ENCODE data around the gene FSTL4. TPM values are rescaled to one million over a fixed set of nuclear protein-coding genes. Genes with fewer than 3 reads are reported as not detected.

Gene FSTL4
- total and polyA plus RNA-seq, 2 experiments from 2014 or later, result 0.47 to 0.74 TPM

- no peak overlapping the region for H3K27ac ChIP-seq
- H3K4me2 ChIP-seq, result no peak overlapping the region
- no peaks in the 10 kb centered on the region for H3K36me3 ChIP-seq (replicated peaks; ENCODE audit: insufficient read depth, low read depth)
- H2AFZ ChIP-seq, result no peak overlapping the region
- H3K9me2 ChIP-seq (replicated peaks; ENCODE audit: insufficient read depth), result no peaks in the 10 kb centered on the region
- 71% methylated on average over 2 of the region's 2 CpGs for WGBS (ENCODE audit: low lambda C conversion rate, missing lambda C conversion rate)
- H3K79me2 ChIP-seq, result no peaks in the 10 kb centered on the region
- TF ChIP-seq EZH2 (IDR thresholded peaks at IDR 0.05; ENCODE audit: borderline replicate concordance), result no peak
- no peak for TF ChIP-seq CTCF (IDR thresholded peaks at IDR 0.05; ENCODE audit: poor library complexity)
- no peak for TF ChIP-seq EZH2phosphoT487 (IDR thresholded peaks at IDR 0.05; ENCODE audit: low read depth, severe bottlenecking, unreplicated experiment)
- no peaks in the 10 kb centered on the region for H4K20me1 ChIP-seq (ENCODE audit: insufficient read depth, poor library complexity, severe bottlenecking)
- no peaks in the 10 kb centered on the region for H3K27me3 ChIP-seq
- no peak for DNase-seq (ENCODE audit: low spot score)
- no peak overlapping the region for H3K4me3 ChIP-seq
- H3K9me3 ChIP-seq (ENCODE audit: low read depth), result no peaks in the 10 kb centered on the region
- H3K4me1 ChIP-seq (ENCODE audit: insufficient read depth), result peaks cover 6% of the 10 kb centered on the region
Measured at GRCh38 chr5:133453831-133454230, 158.5 kb downstream of the FSTL4 start.

- Histone ChIP-seq H4K20me1 (ENCODE audit: insufficient read depth, poor library complexity, severe bottlenecking) (no peaks in the 10 kb centered on the region), H3K4me2 (no peak overlapping the region), H3K4me1 (ENCODE audit: insufficient read depth) (peaks cover 6% of the 10 kb centered on the region), H3K9me3 (ENCODE audit: low read depth) (no peaks in the 10 kb centered on the region), H2AFZ (no peak overlapping the region), H3K79me2 (no peaks in the 10 kb centered on the region), H3K27ac (no peak overlapping the region), H3K4me3 (no peak overlapping the region), H3K36me3 (replicated peaks; ENCODE audit: insufficient read depth, low read depth) (no peaks in the 10 kb centered on the region), H3K27me3 (no peaks in the 10 kb centered on the region), H3K9me2 (replicated peaks; ENCODE audit: insufficient read depth) (no peaks in the 10 kb centered on the region)
- WGBS (ENCODE audit: low lambda C conversion rate, missing lambda C conversion rate), result 88% methylated on average over 4 of the region's 4 CpGs
- TF ChIP-seq EZH2phosphoT487 (IDR thresholded peaks at IDR 0.05; ENCODE audit: low read depth, severe bottlenecking, unreplicated experiment) (no peak), CTCF (IDR thresholded peaks at IDR 0.05; ENCODE audit: poor library complexity) (no peak), EZH2 (IDR thresholded peaks at IDR 0.05; ENCODE audit: borderline replicate concordance) (no peak)
- no peak for DNase-seq (ENCODE audit: low spot score)
Measured at GRCh38 chr5:133453084-133453780, 159.1 kb downstream of the FSTL4 start.

GRCh38 chr5:133451926-133452325 lies 160.4 kb downstream of the FSTL4 start:
- H3K9me3 ChIP-seq (ENCODE audit: low read depth), result no peaks in the 10 kb centered on the region

More at GRCh38 chr5:133451926-133452325, 160.4 kb downstream of the FSTL4 start:
- H3K36me3 ChIP-seq (replicated peaks; ENCODE audit: insufficient read depth, low read depth), result no peaks in the 10 kb centered on the region
- peaks cover 6% of the 10 kb centered on the region for H3K4me1 ChIP-seq (ENCODE audit: insufficient read depth)
- no peak overlapping the region for H3K27ac ChIP-seq
- H3K4me2 ChIP-seq, result no peak overlapping the region
- 100% methylated on average over 1 of the region's 1 CpG for WGBS (ENCODE audit: low lambda C conversion rate, missing lambda C conversion rate)
- H3K9me2 ChIP-seq (replicated peaks; ENCODE audit: insufficient read depth), result no peaks in the 10 kb centered on the region
- H3K79me2 ChIP-seq, result no peaks in the 10 kb centered on the region
- no peaks in the 10 kb centered on the region for H4K20me1 ChIP-seq (ENCODE audit: insufficient read depth, poor library complexity, severe bottlenecking)
- TF ChIP-seq CTCF (IDR thresholded peaks at IDR 0.05; ENCODE audit: poor library complexity) (no peak), EZH2phosphoT487 (IDR thresholded peaks at IDR 0.05; ENCODE audit: low read depth, severe bottlenecking, unreplicated experiment) (no peak), EZH2 (IDR thresholded peaks at IDR 0.05; ENCODE audit: borderline replicate concordance) (no peak)
- no peak overlapping the region for H3K4me3 ChIP-seq
- no peak overlapping the region for H2AFZ ChIP-seq
- H3K27me3 ChIP-seq, result no peaks in the 10 kb centered on the region
- no peak for DNase-seq (ENCODE audit: low spot score)
